GM21423 (cell line): Measurements from ENCODE around the gene DNAJC30.
"Not testable (repeated sequence)": the region's sequence is repeated elsewhere in the genome, so short reads cannot be mapped to it uniquely, and the experiment has no call there.

ENCODE experiments used
- ATAC-seq: cut with Tn5 transposase; IDR thresholded peaks from one replicate; pipeline ENCODE4 v1.9.1; 2021; ENCODE audit warnings: mild to moderate bottlenecking, moderate library complexity; ENCODE audit not compliant: unreplicated experiment

DNAJC30 gene

DNA sequence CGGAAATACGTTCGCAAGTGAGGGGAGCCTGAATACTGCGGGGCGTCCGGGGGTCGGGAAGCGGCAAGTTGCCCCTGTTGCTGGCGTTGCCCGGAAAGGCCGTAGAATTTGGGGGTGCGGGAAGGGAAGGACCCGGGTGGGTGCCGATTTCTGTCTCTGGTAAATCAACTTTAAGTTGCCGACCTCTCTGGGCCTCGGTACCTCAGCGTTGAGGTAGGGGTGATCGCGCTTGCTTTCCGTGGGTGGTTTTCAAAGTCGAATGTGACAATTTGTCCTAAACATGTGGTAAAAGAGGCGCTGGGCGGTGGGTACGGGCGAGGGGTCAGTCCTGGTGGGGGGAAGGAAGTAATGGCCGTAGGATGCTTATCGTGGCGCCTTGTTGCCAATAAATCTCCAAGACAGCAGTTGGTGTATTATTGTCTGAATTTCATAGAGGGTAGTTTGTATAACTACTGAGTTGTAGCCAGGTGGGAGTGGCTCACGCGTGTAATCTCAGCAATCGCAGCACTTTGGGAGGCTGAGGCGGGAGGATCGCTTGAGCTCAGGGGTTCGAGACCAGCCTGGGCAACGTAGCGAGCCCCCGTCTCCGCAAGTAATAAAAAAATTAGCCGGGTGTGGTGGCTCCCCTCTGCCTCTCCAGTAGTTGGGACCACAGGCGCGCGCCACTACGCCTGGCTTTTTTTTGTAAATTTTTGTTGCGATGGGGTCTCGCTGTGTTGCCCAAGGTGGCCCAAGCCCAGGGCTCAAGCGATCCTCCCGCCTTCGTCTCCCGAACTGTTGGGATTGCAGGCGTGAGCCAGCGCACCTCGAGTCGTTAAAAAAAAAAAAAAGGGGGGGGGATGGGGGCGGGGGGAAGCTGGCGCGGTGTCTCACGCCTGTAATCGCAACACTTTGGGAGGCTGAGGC, 788 bp upstream of the DNAJC30 start:
- no peak for ATAC-seq

DNA sequence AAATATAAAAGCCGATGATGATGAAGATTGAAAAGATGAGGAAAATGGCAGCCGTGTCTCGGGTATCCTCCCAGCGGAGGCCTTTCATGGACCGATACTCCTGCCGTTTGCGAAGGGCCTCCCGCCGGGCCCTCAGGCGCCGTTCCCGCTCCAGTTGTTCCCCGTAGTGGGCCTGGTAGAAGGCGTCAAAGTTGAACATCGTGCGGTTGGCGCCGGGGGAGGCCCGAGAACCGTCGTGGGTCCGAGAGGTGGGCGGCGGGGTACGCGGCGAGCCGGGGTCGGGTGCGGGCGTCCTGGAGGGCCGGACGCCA, 553 bp downstream of the DNAJC30 start:
- ATAC-seq: peak; percentile 14

DNA sequence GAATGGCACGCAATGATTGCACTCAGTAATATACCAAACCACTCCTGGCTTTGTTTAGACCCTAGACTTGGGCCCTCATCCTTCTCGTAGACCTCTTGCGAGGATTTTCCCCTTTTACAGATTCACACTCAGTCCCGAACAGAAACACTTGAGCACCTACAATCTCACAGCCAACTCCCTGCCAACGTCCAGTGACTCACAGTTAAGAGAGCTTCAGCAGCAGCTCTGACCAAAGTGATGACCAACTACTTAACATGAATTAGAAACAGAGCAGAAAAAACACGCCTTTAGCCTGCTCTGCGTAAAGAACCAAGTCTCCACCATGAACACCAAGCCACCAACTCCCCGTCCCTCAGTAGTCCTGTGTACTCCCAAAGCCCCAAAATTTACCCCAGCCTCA, 2.2 kb downstream of the DNAJC30 start:
- no peak for ATAC-seq

DNA sequence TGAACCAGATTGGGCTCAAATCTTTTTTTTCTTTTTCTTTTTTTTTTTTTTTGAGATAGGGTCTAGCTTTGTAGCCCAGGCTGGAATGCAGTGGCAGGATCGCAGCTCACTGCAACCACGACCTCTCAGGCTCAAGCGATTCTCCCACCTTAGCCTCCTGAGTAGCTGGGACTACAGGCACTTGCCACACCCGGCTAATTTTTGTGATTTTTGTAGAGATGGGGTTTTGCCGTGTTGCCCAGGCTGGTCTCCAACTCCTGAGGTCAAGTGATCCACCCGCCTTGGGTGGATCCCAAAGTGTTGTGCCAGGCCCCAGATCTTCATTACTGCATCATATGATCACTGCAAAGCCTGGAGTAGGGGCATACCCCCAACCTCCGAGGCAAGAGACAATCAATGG, 2.8 kb downstream of the DNAJC30 start:
- no peak for ATAC-seq

DNA sequence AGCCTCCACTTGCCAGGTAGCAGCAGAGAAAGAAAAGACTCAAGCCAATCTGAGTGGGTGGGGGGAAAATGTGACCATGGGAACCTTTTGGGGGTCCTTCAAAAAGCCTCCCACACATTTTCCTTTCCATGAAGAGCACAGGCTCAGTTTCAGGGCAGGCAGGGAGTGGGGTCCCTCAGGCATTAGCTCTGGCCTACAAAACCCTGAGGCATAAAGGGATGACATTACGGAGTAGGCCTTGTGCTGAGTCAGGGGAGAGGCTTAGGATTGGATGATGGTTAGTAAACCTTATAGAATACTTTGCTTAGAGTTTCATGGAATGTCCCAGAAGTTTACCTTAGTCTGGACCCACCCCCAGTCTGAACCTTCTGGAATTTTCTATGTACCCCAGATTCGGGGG, 3.5 kb downstream of the DNAJC30 start:
- ATAC-seq: no peak

DNA sequence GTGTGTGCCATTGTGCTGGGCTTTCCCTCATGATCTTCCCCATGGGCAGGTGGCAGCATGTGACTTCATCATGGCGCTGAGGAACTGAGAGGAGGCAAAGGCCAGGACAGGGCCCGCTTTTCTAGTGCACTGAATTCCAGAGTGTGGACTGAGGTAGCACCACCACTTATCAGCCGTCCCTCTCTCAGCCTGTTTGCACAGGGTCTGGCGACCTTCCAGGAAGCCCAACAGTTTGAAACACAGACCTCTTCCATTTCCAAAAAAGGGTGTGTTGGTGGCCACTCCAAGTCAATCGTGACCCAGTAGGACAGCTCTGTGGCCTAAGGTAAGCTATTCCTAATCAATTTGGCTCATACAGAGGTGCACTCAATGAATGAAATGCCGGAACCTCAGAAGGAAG, 4.4 kb downstream of the DNAJC30 start:
- ATAC-seq: no peak

DNA sequence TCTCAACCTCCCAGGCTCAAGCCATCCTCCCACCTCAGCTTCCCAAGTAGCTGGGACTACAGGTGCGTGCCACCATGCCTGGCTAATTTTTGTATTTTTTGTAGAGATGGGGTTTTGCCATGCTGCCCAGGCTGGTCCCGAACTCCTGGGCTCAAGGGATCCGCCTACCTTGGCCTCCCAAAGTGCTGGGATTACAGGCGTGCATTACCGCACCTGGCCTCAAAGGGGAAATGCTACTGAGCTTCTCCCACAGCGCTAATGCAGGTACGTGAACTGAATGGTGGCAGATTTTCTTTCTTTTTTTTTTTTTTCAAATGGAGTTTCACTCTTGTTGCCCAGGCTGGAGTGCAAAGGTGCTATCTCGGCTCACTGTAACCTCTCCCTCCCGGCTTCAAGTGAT, 7.2 kb downstream of the DNAJC30 start:
- ATAC-seq: not testable (repeated sequence)

DNA sequence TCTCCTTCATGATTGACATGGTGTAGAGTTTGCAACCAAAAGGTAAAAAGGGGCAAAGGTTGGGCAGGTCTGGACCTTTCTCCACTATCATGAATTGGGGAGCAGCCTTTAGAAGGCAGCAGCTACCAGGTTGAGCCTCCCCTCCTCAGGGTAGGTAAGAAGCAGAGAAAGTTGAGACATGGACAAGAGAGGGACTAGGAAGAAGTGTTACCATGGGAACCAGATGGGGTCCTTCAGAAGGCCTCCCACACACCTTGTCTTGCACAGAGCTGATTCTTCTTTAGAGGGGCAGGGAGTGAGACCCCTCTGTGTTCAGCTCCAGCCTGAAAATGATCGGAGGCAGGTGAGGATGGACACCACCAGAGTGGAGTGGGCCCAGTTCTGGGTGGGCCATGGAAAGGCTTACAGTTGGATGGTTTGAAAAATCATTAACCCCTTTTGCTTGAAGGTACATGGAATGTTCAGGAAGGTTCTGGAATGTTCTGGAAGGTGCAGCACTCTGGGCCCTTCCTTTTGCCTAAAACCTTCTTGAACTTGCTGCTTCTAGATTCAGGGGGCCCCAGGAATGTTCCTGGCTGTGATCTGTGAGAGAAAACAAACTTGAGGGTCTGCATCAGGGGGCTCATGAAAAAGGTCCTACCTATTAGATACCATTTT, 8.7 kb downstream of the DNAJC30 start:
- ATAC-seq: no peak

DNA sequence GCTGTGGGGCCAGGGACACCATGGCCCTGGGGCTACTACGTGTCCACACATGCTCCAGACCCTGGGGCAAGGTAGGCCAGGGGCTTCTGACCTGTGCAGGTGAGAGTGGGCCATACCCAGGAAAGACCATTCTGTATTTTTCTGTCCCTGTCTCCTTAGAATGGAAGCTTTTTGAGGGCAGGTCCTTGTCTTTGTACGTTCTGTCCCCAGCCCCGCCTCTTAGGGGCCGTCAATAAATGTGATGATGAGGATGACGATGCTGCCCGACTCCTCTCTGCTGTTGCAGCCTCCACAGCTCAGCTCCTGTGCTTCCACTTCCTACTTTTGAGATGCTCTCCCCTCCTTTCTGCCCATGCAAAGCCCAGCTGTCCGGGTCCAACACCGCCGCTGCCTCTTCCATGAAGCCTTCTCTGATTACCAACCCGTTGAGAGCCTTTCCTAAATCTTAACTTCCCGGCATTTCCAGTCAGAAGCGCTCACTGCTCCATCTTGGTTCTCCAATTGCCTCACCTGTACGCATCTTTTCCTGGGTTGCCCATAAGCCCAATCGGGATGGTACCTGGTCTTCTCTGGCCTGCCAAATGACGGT, 11.3 kb downstream of the DNAJC30 start:
- ATAC-seq: no peak

DNA sequence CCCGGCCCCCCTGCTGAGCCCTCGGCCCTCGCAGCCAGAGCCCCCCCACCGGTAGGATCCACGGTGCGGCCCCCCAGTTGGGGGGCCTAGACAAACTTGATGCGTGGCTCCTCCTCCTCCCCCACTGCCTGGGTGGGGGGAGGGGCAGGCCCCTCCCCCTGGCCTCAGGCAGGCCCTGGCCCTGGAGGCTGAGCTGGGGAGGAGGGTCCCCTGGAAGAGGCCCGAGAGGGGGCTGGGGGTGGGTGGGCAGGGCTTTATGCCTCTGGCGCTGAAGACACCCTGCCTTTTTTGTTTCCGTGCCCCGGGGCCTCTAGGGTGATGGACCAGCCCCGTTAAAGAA, 12.0 kb downstream of the DNAJC30 start:
- ATAC-seq: no peak

DNA sequence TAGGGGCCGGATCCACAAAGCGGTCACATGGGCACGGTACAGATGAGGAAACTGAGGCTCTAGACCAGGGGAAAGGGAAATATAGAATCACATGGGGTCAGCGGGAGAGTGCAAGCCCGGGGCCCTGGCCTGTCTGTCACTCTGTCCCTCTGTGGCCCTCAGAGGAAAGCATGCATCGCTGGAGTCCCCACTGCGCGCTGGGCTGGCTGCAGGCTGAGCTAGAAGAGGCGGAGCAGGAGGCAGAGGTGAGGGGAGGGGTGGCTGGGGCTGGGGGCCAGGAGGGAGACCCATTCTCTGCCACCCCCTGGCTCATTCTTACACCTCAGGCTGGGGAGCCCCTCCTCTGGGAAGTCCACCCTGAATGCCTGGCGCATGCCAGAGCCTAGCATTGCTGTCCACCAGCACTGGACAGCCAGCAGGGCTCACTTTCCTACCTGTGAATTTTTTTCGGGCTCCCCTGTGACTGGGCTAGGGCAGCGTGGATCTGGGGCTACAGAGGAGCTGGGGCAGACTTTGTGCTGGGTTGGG, 13.3 kb downstream of the DNAJC30 start:
- no peak for ATAC-seq

DNA sequence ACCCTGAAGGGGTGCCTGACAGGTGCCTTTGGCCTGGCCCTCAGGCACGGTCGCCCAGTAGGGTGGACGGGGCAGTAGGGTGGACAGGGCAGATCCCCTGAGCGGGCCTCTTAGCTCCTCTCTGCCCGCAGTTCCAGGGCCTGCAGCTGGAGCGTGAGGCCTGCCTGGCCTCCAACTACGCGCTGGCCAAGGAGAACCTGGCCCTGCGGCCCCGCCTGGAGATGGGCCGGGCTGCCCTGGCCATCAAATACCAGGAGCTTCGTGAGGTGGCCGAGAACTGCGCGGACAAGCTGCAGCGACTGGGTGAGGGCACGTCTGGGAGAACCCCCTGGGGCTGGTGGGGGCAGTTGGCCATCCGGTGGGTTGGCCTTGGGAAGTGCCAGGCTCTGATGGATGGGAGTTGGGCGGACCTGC, 14.0 kb downstream of the DNAJC30 start:
- no peak for ATAC-seq

DNA sequence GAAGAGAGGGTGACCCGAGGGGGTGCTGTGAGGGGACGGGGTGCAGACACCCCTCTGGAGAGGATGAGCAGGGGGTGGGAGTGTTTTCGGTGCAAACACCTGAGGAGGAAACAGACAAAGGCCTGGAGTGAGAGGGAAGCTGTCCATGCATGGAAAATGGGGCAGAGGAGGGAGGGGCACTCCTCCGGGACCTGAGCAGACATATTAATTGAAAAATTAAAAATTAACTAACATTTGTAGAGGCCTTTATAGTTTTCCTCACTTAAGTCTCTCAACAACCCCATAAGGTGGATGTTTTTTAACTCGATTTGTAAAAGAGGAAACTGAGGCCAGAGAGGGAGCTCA, 14.4 kb downstream of the DNAJC30 start:
- ATAC-seq: no peak

DNA sequence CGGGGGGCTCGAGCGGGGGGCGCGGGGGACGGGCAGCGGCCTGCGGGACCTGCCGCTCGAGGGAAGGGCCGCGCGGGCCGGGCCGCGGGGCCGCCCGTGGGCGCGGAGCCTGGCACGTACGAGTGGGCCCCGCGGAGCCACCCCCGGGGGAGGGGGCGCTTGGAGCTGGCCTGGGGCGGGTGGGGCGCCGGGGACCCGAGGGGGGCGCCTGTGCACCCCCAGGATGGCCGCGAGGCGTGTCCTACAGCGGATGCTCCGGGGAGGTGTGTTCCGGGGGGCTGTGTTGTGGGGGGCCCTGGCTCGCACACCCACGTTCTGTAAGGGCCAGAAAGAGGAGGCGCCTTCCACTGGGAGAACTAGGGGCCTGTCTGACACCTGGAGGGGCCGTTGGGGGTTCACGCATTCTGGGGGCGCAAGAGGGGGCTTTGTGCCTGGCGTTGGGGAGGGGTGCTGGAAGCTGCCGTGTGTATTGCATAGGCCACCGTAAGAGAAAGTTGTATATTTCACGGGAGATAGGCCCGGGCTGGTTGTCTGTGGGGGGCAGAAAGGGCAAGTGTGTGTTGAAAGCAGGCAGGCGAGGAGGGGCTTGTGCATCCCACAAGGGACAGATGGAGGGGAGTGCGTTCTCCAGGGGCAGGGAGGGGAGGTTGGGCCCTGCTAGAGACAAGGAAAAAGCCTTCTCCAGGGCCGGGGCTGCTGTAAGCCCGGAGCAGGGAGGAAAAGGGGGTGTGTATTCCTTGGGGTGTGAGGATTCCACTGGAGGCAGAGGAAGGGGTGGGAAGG, 15.0 kb downstream of the DNAJC30 start:
- ATAC-seq: no peak

DNA sequence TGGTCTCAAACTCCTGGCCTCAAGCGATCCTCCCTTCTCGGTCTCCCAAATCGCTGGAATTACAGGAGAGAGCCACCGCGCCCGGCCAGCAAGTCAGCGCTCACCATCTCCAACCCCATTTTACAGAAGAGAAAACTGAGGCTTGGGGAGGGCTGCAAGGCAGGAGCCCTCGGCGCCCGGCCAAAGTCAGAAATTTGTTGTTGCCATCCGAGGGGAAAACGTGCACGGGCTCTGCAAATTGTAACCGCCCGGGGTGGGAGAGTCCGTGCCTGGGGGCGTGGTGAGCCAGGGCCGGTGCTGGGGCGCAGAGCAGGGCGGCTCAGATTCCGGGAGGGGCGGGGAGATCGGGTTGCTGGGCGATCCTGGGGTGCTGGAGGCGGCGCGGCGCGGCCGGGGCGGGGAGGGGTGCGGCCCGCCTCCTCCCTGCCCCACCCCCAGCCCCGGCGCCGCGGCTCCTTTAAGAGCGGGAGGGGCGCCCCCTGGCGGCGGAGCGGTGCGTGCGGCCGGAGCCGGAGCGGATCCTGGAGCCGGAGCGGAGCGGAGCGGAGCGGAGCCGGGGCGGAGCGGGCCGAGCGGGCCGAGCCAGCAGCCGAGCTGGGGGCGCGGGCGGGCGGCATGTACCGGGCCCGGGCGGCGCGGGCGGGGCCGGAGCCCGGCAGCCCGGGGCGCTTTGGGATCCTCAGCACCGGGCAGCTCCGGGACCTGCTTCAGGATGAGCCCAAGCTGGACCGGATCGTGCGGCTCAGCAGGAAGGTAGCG, 15.7 kb downstream of the DNAJC30 start, which contains the start of gene VPS37D:
Gene VPS37D (plus strand): TSS at position 488 of the 759 bp plus-strand sequence. CDS start 128 bp downstream, at position 616.
- peak; percentile 91 for ATAC-seq

DNA sequence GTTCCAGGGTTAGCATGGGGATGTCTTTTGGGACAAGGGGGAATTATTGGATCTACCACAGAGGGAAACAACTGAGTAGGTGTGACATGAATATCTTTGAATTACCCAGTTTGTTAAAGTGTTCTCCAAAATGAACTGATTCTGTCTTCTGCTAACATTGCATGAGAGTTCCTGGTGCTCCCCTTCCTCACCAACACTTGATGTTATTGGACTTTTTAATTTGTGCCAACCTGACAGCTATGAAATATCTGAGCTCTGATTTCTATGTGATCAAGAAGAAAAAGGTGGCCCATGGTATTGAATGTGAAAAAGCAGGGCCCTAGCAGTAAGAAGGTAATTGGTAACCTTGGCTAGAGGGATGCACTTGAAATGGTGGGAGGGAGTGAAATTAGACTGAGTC, 20.2 kb downstream of the DNAJC30 start:
- no peak for ATAC-seq

DNA sequence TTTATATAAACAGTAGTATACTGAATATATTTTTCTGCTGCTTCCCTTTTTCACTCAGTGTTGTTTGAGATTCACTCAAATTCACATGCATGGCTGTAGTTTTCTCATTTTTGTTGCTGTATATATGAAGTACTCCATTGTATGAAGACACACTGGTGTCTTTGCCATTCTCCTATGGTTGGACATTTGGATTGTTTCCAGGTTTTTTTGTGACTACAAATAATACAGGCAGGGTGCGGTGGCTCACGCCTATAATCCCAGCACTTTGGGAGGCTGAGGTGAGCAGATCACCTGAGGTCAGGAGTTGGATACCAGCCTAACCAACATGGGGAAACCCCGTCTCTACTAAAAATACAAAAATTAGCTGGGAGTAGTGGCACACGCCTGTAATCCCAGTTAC, 22.7 kb downstream of the DNAJC30 start:
- ATAC-seq: not testable (repeated sequence)

DNA sequence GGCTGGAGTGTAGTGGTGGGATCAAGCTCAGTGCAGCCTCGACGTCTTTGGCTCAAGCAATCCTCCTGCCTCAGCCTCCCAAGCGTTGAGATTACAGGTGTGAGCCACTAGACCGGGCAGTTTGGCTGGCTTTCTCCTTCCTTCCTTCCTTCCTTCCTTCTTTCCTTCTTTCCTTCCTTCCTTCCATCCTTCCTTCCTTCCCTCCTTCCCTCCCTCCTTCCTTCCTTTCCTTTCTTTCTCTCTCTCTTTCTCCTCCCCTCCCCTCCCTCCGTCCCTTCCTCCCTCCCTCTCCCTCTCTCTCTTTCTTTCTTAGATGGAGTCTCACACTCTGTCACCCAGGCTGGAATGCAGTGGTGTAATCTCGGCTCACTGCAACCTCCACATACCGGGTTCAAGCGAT, 23.3 kb downstream of the DNAJC30 start:
- no peak for ATAC-seq

DNA sequence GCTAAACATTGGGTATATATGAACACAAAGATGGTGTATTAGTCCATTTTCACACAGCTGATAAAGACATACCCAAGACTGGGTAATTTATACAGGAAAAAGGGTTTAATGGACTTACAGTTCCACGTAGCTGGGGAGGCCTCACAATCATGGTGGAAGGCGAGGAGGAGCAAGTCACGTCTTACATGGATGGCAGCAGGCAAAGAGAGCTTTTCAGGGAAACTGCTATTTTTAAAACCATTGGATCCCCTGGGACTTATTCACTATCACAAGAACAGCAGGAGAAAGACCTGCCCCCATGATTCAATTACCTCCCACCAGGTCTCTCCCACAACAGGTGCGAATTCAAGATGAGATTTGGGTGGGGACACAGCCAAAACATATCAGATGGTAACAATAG, 27.9 kb downstream of the DNAJC30 start:
- ATAC-seq: not testable (repeated sequence)

DNA sequence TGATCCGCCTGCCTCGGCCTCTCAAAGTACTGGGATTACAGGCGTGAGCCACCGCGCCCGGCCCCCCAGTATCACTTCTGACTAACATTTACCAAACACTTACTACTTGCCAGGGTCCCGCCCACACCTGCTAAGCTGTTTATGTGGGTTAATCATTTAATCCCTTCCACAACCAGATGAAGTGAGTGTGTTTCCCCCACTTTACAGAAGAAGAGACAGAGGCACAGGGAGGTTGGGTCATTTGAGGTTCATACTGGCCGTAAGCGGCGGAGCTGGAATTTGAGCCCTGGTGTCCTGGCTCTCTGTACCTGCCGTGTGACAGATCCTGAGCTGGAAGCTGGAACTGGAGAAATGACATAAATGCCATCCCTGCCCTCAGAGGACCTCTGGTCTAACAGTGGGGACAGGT, 30.7 kb downstream of the DNAJC30 start:
- ATAC-seq: no peak
